ENCODE data around the gene POLD2. TPM values are rescaled to one million over a fixed set of nuclear protein-coding genes. Genes with fewer than 3 reads are reported as not detected.

The POLD2 gene
- total and polyA plus RNA-seq, 2 of the 13 experiments (the other 11 are each of a cell fraction or from before 2014, with no cell fraction given) = 87.6 to 95.1 TPM

DNA sequence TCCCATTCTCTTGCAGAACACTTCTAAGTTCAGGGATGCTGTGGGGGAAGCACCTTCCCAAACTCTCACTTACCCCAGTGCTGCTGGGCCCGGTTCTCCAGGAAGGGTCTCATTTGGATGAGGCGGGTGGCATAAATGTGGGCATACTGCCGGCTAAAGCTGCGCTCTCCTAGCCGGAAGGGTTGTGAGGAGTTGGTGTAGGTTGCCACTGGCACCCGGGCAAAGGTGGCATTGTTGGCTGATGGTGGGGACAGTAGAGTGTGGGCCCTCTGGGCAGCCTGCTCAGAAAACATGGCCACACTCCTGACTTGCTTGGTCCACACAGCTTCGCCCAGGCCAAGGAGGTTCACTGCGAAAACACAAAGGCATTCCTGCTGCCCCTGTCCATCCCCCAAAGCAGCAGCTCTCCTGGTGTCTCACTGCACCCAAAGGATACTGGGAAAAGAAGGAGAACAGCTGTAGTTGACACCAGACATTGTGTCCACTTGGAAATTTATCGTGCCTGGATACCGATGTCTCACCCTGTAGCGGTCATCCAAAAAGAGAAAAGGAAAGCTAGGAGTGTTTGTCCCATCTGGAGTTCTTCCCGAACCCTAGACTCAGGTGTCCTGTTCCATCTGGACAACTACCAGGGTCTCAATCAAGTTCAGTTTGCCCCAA, 1.5 kb downstream of the POLD2 start:
- intact Hi-C loops (cut with micrococcal nuclease; ENCODE audit: unreplicated experiment) (loop anchor here (2.0 kb wide), 1 partner anchor 39 kb away; the partner anchor contains the start of gene POLM), in situ Hi-C loops (cut with HindIII; ENCODE audit: extremely low pct_ligation_motif_present, low pct_unique_long_range_greater_than_20kb) (loop anchor here (5.0 kb wide), 1 partner anchor 75 kb away; no protein-coding TSS in a partner anchor)
- POLR2A ChIA-PET = interaction anchor here (1.4 to 1.5 kb wide), 2 partner anchors 9 to 452 kb away, joined by 3 to 4 read pairs; partner anchors contain the start of gene DDX56
- Histone ChIP-seq H2AFZ (ENCODE audit: low read length) (no peak overlapping the region), H3K4me1 (ENCODE audit: insufficient read depth, low read length) (peaks cover 24% of the 10 kb centered on the region), H3K27ac (ENCODE audit: extremely low read length, insufficient read depth, low read length) (no peak overlapping the region), H3K27me3 (ENCODE audit: control insufficient read depth in 1 of 2, insufficient read depth in 2 of 2, low read length in 2 of 2) (no peaks in the 10 kb centered on the region; a peak in 1 of 5 replicates), H3K9ac (ENCODE audit: insufficient read depth, low read depth, low read length) (peak overlapping the region; percentile 76; the same call in 1 of the 2 replicates), H3K36me3 (replicated peaks in 1 of 2; ENCODE audit: control insufficient read depth in 1 of 2, insufficient read depth in 2 of 2, low read length in 2 of 2) (peaks cover 17 to 38% of the 10 kb centered on the region in 2 experiments), H3K79me2 (ENCODE audit: insufficient read depth, low read length) (peaks cover 14% of the 10 kb centered on the region), H3K9me3 (ENCODE audit: low read length) (no peaks in the 10 kb centered on the region), H4K20me1 (ENCODE audit: insufficient read depth, low read length) (no peaks in the 10 kb centered on the region), H3K4me3 (replicated peaks in 1 of 3; ENCODE audit: insufficient read depth in 1 of 3, low read depth in 2 of 3, low read length in 3 of 3) (peak overlapping the region in 1 of 3 experiments; percentile 83; a peak in 1 of 6 replicates), H3K4me2 (ENCODE audit: low read depth, low read length) (peak overlapping the region; percentile 95)
- FAIRE-seq = no peak
- WGBS (ENCODE audit: low lambda C conversion rate) = 95% methylated on average over 12 of the region's 12 CpGs
- no TSS peak for BruUV-seq (replicated peaks)
- CTCF ChIA-PET (ENCODE audit: low intra/inter-chr PET ratio, low total read pairs) = no interaction called here
- no peak for DNase-seq (ENCODE audit: low spot score)
- TF ChIP-seq, protein P1, sequence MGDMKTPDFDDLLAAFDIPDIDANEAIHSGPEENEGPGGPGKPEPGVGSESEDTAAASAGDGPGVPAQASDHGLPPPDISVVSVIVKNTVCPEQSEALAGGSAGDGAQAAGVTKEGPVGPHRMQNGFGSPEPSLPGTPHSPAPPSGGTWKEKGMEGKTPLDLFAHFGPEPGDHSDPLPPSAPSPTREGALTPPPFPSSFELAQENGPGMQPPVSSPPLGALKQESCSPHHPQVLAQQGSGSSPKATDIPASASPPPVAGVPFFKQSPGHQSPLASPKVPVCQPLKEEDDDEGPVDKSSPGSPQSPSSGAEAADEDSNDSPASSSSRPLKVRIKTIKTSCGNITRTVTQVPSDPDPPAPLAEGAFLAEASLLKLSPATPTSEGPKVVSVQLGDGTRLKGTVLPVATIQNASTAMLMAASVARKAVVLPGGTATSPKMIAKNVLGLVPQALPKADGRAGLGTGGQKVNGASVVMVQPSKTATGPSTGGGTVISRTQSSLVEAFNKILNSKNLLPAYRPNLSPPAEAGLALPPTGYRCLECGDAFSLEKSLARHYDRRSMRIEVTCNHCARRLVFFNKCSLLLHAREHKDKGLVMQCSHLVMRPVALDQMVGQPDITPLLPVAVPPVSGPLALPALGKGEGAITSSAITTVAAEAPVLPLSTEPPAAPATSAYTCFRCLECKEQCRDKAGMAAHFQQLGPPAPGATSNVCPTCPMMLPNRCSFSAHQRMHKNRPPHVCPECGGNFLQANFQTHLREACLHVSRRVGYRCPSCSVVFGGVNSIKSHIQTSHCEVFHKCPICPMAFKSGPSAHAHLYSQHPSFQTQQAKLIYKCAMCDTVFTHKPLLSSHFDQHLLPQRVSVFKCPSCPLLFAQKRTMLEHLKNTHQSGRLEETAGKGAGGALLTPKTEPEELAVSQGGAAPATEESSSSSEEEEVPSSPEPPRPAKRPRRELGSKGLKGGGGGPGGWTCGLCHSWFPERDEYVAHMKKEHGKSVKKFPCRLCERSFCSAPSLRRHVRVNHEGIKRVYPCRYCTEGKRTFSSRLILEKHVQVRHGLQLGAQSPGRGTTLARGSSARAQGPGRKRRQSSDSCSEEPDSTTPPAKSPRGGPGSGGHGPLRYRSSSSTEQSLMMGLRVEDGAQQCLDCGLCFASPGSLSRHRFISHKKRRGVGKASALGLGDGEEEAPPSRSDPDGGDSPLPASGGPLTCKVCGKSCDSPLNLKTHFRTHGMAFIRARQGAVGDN (CRISPR knock-in tag; IDR thresholded peaks at IDR 0.05) = 0 out of 2 replicates have a peak, but pooled peaks have one; percentile 15
- TF ChIP-seq, protein P2, sequence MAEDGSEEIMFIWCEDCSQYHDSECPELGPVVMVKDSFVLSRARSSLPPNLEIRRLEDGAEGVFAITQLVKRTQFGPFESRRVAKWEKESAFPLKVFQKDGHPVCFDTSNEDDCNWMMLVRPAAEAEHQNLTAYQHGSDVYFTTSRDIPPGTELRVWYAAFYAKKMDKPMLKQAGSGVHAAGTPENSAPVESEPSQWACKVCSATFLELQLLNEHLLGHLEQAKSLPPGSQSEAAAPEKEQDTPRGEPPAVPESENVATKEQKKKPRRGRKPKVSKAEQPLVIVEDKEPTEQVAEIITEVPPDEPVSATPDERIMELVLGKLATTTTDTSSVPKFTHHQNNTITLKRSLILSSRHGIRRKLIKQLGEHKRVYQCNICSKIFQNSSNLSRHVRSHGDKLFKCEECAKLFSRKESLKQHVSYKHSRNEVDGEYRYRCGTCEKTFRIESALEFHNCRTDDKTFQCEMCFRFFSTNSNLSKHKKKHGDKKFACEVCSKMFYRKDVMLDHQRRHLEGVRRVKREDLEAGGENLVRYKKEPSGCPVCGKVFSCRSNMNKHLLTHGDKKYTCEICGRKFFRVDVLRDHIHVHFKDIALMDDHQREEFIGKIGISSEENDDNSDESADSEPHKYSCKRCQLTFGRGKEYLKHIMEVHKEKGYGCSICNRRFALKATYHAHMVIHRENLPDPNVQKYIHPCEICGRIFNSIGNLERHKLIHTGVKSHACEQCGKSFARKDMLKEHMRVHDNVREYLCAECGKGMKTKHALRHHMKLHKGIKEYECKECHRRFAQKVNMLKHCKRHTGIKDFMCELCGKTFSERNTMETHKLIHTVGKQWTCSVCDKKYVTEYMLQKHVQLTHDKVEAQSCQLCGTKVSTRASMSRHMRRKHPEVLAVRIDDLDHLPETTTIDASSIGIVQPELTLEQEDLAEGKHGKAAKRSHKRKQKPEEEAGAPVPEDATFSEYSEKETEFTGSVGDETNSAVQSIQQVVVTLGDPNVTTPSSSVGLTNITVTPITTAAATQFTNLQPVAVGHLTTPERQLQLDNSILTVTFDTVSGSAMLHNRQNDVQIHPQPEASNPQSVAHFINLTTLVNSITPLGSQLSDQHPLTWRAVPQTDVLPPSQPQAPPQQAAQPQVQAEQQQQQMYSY (CRISPR knock-in tag; IDR thresholded peaks at IDR 0.05) = no peak
- ATAC-seq = no peak
